GM13976 (cell line): ENCODE measurements around the gene CRIM1.

Experiments
- DNase-seq: peaks from one replicate; pipeline ENCODE4 v3.0.0; 2012; ENCODE audit warnings: low spot score
- CTCF ChIP-seq: IDR thresholded peaks from 2 replicates; pipeline ENCODE4 v1.5.1; 2012; ENCODE audit warnings: borderline replicate concordance, mild to moderate bottlenecking; ENCODE audit not compliant: insufficient read depth; ENCODE audit errors: extremely low read depth, missing control alignments, control extremely low read depth
- in situ Hi-C: fragments of 300-500 bp; cut with MboI; formaldehyde crosslinking; loops from one replicate; pipeline ENCODE4 v1.12.0; 2022; ENCODE audit warnings: low sequenced_read_pairs, mixed read lengths, inconsistent platforms; ENCODE audit not compliant: unreplicated experiment

Gene CRIM1

GRCh38 chr2:36423172-36423571, 67.6 kb downstream of the CRIM1 start:
- TF ChIP-seq CTCF = no peak
- in situ Hi-C loops = no loop called here
- DNase-seq = no peak

GRCh38 chr2:36423619-36424120, 68.1 kb downstream of the CRIM1 start:
- no peak for TF ChIP-seq CTCF
- DNase-seq = no peak
- in situ Hi-C loops = no loop called here

GRCh38 chr2:36425608-36426355, 70.2 kb downstream of the CRIM1 start:
- TF ChIP-seq CTCF = no peak
- no peak for DNase-seq
- in situ Hi-C loops = no loop called here

GRCh38 chr2:36427790-36428243, 72.2 kb downstream of the CRIM1 start:
- no peak for TF ChIP-seq CTCF
- DNase-seq = no peak
- in situ Hi-C loops = no loop called here

- TF ChIP-seq CTCF = no peak
- no peak for DNase-seq
- in situ Hi-C loops = no loop called here
Measured at GRCh38 chr2:36430549-36430948, 75.0 kb downstream of the CRIM1 start.

- TF ChIP-seq CTCF = no peak
- in situ Hi-C loops = no loop called here
- DNase-seq = no peak
Measured at GRCh38 chr2:36432479-36432878, 76.9 kb downstream of the CRIM1 start.
